HEK293 (cell line): Measurements from ENCODE around the gene ABCA3.
A peak's percentile ranks its signal among the peaks of the same experiment; 100 is the strongest.

ENCODE experiments used
- CTCF ChIA-PET: fragments of 350-600 bp; formaldehyde crosslinking; extraction: SDS; loops from one replicate; lab custom pipeline; 2021; ENCODE audit warnings: antibody characterized with exemption; lab: Yijun Ruan, JAX
- POLR2A ChIA-PET: fragments of 300-600 bp; formaldehyde crosslinking; extraction: SDS; loops from one replicate; lab custom pipeline; 2020; ENCODE audit warnings: antibody characterized with exemption, inconsistent platforms; lab: Yijun Ruan, JAX
- H3K27ac ChIP-seq: fragments of 200-500 bp; sonication (Bioruptor generic); 2 replicates; pipeline ENCODE4 v1.5.1; 2014; ENCODE audit warnings: low read depth, low read length, control low read depth, inconsistent platforms; ENCODE audit errors: extremely low read depth
- H3K36me3 ChIP-seq, 2 experiments: fragments of 200-500 bp in 1 of 2; sonication (Bioruptor generic) in 1 of 2; 1 replicate in 1 of 2; 2 replicates in 1 of 2; pipeline ENCODE4 v1.5.1; 2014 to 2017; ENCODE audit warnings: inconsistent platforms in 2 of 2, low read length in 2 of 2; ENCODE audit not compliant: control insufficient read depth in 2 of 2, insufficient read depth in 1 of 2
- H3K4me1 ChIP-seq: fragments of 200-500 bp; sonication (Bioruptor generic); 2 replicates; pipeline ENCODE4 v1.5.1; 2014; ENCODE audit warnings: mild to moderate bottlenecking, low read length, inconsistent platforms; ENCODE audit not compliant: control insufficient read depth, insufficient read depth
- H3K4me3 ChIP-seq: 2 replicates; pipeline ENCODE4 v1.5.1; 2011; ENCODE audit warnings: low read depth, mild to moderate bottlenecking, control low read depth, low read length, moderate library complexity
- H3K9me3 ChIP-seq: fragments of 200-500 bp; sonication (Bioruptor generic); 2 replicates; pipeline ENCODE4 v1.5.1; 2014; ENCODE audit warnings: low read depth, low read length, inconsistent platforms; ENCODE audit not compliant: control insufficient read depth, insufficient read depth
- ATF2 ChIP-seq: fragments of 450-650 bp; formaldehyde crosslinking; IDR thresholded peaks from 2 replicates; pipeline ENCODE4 v1.5.1; 2016; ENCODE audit warnings: missing biosample characterization, missing genetic modification characterization, low read depth
- KLF1 ChIP-seq: fragments of 450-650 bp; formaldehyde crosslinking; IDR thresholded peaks from 2 replicates; pipeline ENCODE4 v1.5.1; 2016; ENCODE audit warnings: missing biosample characterization, missing genetic modification characterization
- KLF9 ChIP-seq: fragments of 450-650 bp; formaldehyde crosslinking; IDR thresholded peaks from 2 replicates; pipeline ENCODE4 v1.5.1; 2016; ENCODE audit warnings: missing biosample characterization, missing genetic modification characterization, low read depth
- PBX3 ChIP-seq: sonication (generic); formaldehyde crosslinking; IDR thresholded peaks from 2 replicates; pipeline ENCODE4 v1.8.1; 2022; ENCODE audit warnings: mild to moderate bottlenecking, moderate library complexity, missing genetic modification reagents
- PRDM4 ChIP-seq: fragments of 450-650 bp; formaldehyde crosslinking; IDR thresholded peaks from 2 replicates; pipeline ENCODE4 v1.5.1; 2017; ENCODE audit warnings: missing biosample characterization, missing genetic modification characterization
- SCRT1 ChIP-seq: fragments of 450-650 bp; formaldehyde crosslinking; IDR thresholded peaks from 2 replicates; pipeline ENCODE4 v1.5.1; 2016; ENCODE audit warnings: missing biosample characterization, missing genetic modification characterization, borderline replicate concordance
- WT1 ChIP-seq: fragments of 450-650 bp; formaldehyde crosslinking; IDR thresholded peaks from 2 replicates; pipeline ENCODE4 v1.5.1; 2016; ENCODE audit warnings: missing biosample characterization, missing genetic modification characterization
- ZBTB11 ChIP-seq: fragments of 450-650 bp; formaldehyde crosslinking; conservative IDR thresholded peaks from 2 replicates; pipeline ENCODE4 v1.5.1; 2016; ENCODE audit warnings: low read depth, missing biosample characterization, missing genetic modification characterization
- ZFHX2 ChIP-seq: fragments of 450-650 bp; formaldehyde crosslinking; conservative IDR thresholded peaks from 2 replicates; pipeline ENCODE4 v1.5.1; 2016; ENCODE audit warnings: missing biosample characterization, missing genetic modification characterization
- ZNF2 ChIP-seq: fragments of 450-650 bp; formaldehyde crosslinking; IDR thresholded peaks from 2 replicates; pipeline ENCODE4 v1.5.1; 2016; ENCODE audit warnings: missing biosample characterization, missing genetic modification characterization
- ZNF391 ChIP-seq: fragments of 450-650 bp; formaldehyde crosslinking; IDR thresholded peaks from 2 replicates; pipeline ENCODE4 v1.5.1; 2016; ENCODE audit warnings: low read depth, missing biosample characterization, missing genetic modification characterization, borderline replicate concordance
- ZNF510 ChIP-seq: fragments of 450-650 bp; formaldehyde crosslinking; IDR thresholded peaks from 2 replicates; pipeline ENCODE4 v1.5.1; 2018; ENCODE audit warnings: mild to moderate bottlenecking, missing genetic modification characterization, missing biosample characterization; ENCODE audit not compliant: insufficient replicate concordance
- ZNF596 ChIP-seq: fragments of 450-650 bp; IDR thresholded peaks from 2 replicates; pipeline ENCODE4 v1.5.0; 2018; ENCODE audit warnings: missing biosample characterization, mild to moderate bottlenecking, missing genetic modification characterization, moderate library complexity
- ZNF610 ChIP-seq: fragments of 450-650 bp; formaldehyde crosslinking; IDR thresholded peaks from 2 replicates; pipeline ENCODE4 v1.5.1; 2016; ENCODE audit warnings: missing biosample characterization, missing genetic modification characterization, borderline replicate concordance
- ZNF639 ChIP-seq: fragments of 450-650 bp; formaldehyde crosslinking; IDR thresholded peaks from 2 replicates; pipeline ENCODE4 v1.5.1; 2016; ENCODE audit warnings: missing biosample characterization, missing genetic modification characterization
- ZNF677 ChIP-seq: fragments of 450-650 bp; IDR thresholded peaks from 2 replicates; pipeline ENCODE4 v1.5.0; 2018; ENCODE audit warnings: missing biosample characterization, mild to moderate bottlenecking, missing genetic modification characterization, moderate library complexity
- ZNF692 ChIP-seq: fragments of 450-650 bp; formaldehyde crosslinking; IDR thresholded peaks from 2 replicates; pipeline ENCODE4 v1.5.1; 2016; ENCODE audit warnings: missing biosample characterization, missing genetic modification characterization
- ZNF768 ChIP-seq: fragments of 450-650 bp; formaldehyde crosslinking; IDR thresholded peaks from 2 replicates; pipeline ENCODE4 v1.5.1; 2018; ENCODE audit warnings: missing biosample characterization, mild to moderate bottlenecking, missing genetic modification characterization
- ZSCAN18 ChIP-seq: fragments of 450-650 bp; formaldehyde crosslinking; IDR thresholded peaks from 2 replicates; pipeline ENCODE4 v1.5.1; 2016; ENCODE audit warnings: missing biosample characterization, missing genetic modification characterization

The ABCA3 gene

GRCh38 chr16:2242598-2242997 is 97.9 kb downstream of the ABCA3 start:
- no peak for TF ChIP-seq PBX3 (CRISPR knock-in tag)
- no peak for TF ChIP-seq ZNF768 (tag by site-specific recombination)
- TF ChIP-seq ZFHX2 (tag by site-specific recombination) = peak; percentile 28; the same call in 1 of the 2 replicates
- TF ChIP-seq ZNF510 = no peak
- TF ChIP-seq ZSCAN18 (tag by site-specific recombination) = no peak
- TF ChIP-seq WT1 (tag by site-specific recombination) = no peak
- TF ChIP-seq KLF1 (tag by site-specific recombination) = peak; percentile 26; the same call in 1 of the 2 replicates
- no peak for TF ChIP-seq ZBTB11 (tag by site-specific recombination)
- no peak for TF ChIP-seq ZNF639 (tag by site-specific recombination)
- no peak for TF ChIP-seq ATF2 (tag by site-specific recombination)
- TF ChIP-seq ZNF2 (tag by site-specific recombination) = no peak
- TF ChIP-seq ZNF610 (tag by site-specific recombination) = no peak
- TF ChIP-seq KLF9 (tag by site-specific recombination) = peak; percentile 66
- TF ChIP-seq ZNF596 (tag by site-specific recombination) = peak; percentile 66
- TF ChIP-seq ZNF692 (tag by site-specific recombination) = no peak
- no peak for TF ChIP-seq ZNF391 (tag by site-specific recombination)
- TF ChIP-seq ZNF677 (tag by site-specific recombination) = no peak
- no peak for TF ChIP-seq PRDM4 (tag by site-specific recombination)
- no peak for TF ChIP-seq SCRT1 (tag by site-specific recombination)
- ChIA-PET CTCF (no interaction called here), POLR2A (interaction anchor here (1.9 to 2.2 kb wide), 2 partner anchors 8 to 9 kb away, joined by 7 read pairs; partner anchors contain the start of gene ECI1)
- Histone ChIP-seq H3K4me3 (no peak overlapping the region), H3K4me1 (no peaks in the 10 kb centered on the region), H3K36me3 (peaks cover 9 to 62% of the 10 kb centered on the region in 2 experiments; a peak in 2 of 3 replicates), H3K27ac (no peak overlapping the region; the same call in 1 of the 2 replicates), H3K9me3 (no peaks in the 10 kb centered on the region)
